ENCODE data around the gene PRRC2A. TPM values are rescaled to one million over a fixed set of nuclear protein-coding genes. Genes with fewer than 3 reads are reported as not detected.
A peak's percentile ranks its signal among the peaks of the same experiment; 100 is the strongest.

PRRC2A gene
- total RNA-seq, 1 experiment from 2014 or later = 383 TPM

- peaks cover 11% of the 10 kb centered on the region; the same call in 1 of the 2 replicates for H3K79me2 ChIP-seq (ENCODE audit: insufficient read depth, low read length)
- H3K4me2 ChIP-seq (ENCODE audit: insufficient read depth, insufficient read length, low read length) = no peak overlapping the region
- no peak overlapping the region for H3K4ac ChIP-seq (ENCODE audit: low read depth, low read length)
- H2BK20ac ChIP-seq (ENCODE audit: low read depth, low read length, poor library complexity, severe bottlenecking) = no peak overlapping the region
- H2BK12ac ChIP-seq (ENCODE audit: insufficient read length, low read depth, low read length) = no peak overlapping the region
- Mint-ChIP-seq H3K9me3 (no peaks in the 10 kb centered on the region), H3K27me3 (ENCODE audit: low read depth) (no peaks in the 10 kb centered on the region; the same call in 1 of the 2 replicates), H3K27ac (peak overlapping the region in 1 of 3 experiments; percentile 36; a peak in 2 of 7 replicates), H3K4me3 (no peak overlapping the region; a peak in 1 of 5 replicates), H3K36me3 (ENCODE audit: insufficient read depth in 1 of 3, low read depth in 3 of 3) (peaks cover 90 to 100% (median 99%) of the 10 kb centered on the region in 3 experiments), H3K4me1 (peaks cover 9 to 13% of the 10 kb centered on the region in 2 experiments)
- H4K91ac ChIP-seq (ENCODE audit: insufficient read length, low read depth, low read length) = no peak overlapping the region
- peaks cover 5% of the 10 kb centered on the region for H3K79me1 ChIP-seq (ENCODE audit: insufficient read depth, low read depth, low read length, poor library complexity, severe bottlenecking)
- H2AK5ac ChIP-seq (ENCODE audit: insufficient read length, low read length) = no peak overlapping the region
- no peak overlapping the region for H4K5ac ChIP-seq (ENCODE audit: insufficient read length, low read depth, low read length)
- no peak overlapping the region for H3K18ac ChIP-seq (ENCODE audit: insufficient read length, low read depth, low read length)
- H3T11ph ChIP-seq (ENCODE audit: low read length) = no peak overlapping the region
- WGBS (ENCODE audit: extremely low coverage, insufficient read length, low lambda C conversion rate) = no CpG with 5 or more reads among the region's 10 CpGs
- H3K4me1 ChIP-seq (ENCODE audit: insufficient read depth, low read length) = peaks cover 3% of the 10 kb centered on the region; the same call in 1 of the 2 replicates
- H2AFZ ChIP-seq (ENCODE audit: low read length) = no peak overlapping the region
- H3K23ac ChIP-seq (ENCODE audit: insufficient read length, low read depth, low read length) = no peak overlapping the region
- H4K20me1 ChIP-seq (ENCODE audit: control insufficient read depth, insufficient read depth, insufficient read length) = no peaks in the 10 kb centered on the region
- no peak for TF ChIP-seq CTCF (conservative IDR thresholded peaks at IDR 0.05)
- H3K23me2 ChIP-seq (ENCODE audit: insufficient read length, low read depth, low read length, poor library complexity, severe bottlenecking) = peaks cover 3% of the 10 kb centered on the region
- H2BK15ac ChIP-seq (ENCODE audit: low read depth, low read length) = no peak overlapping the region
- no peak overlapping the region for H3K14ac ChIP-seq (ENCODE audit: insufficient read depth, low read length)
- no peak overlapping the region for H3K27ac ChIP-seq (ENCODE audit: insufficient read length, low read depth, low read length)
- no peak for DNase-seq
- no peak overlapping the region for H2BK120ac ChIP-seq (ENCODE audit: low read depth, low read length, poor library complexity, severe bottlenecking)
- H3K9me3 ChIP-seq (ENCODE audit: control insufficient read depth, low read depth, low read length) = no peaks in the 10 kb centered on the region
- no peak overlapping the region for H2BK5ac ChIP-seq (ENCODE audit: insufficient read length, low read length)
- H3K9ac ChIP-seq (ENCODE audit: extremely low read depth, insufficient read length, low read length) = no peak overlapping the region
- no peak overlapping the region for H3K56ac ChIP-seq (ENCODE audit: insufficient read length, low read depth, low read length)
- no peak overlapping the region for H4K8ac ChIP-seq (replicated peaks; ENCODE audit: insufficient read length, low read depth, low read length)
- H3K27me3 ChIP-seq (ENCODE audit: insufficient read depth, low read length) = no peaks in the 10 kb centered on the region
These were observed 6.4 kb downstream of the PRRC2A start for GRCh38 chr6:31626952-31627351.

Data from H9 (cell line).